ENCODE data around the gene HAUS2. TPM values are rescaled to one million over a fixed set of nuclear protein-coding genes. Genes with fewer than 3 reads are reported as not detected.

HAUS2 gene
- total and polyA plus RNA-seq, 2 of the 4 experiments (the other 2 are of a cell fraction): 18.4 to 22.4 TPM

GRCh38 chr15:42549741-42550392, 1.2 kb downstream of the HAUS2 start:
- intact Hi-C loops (cut with micrococcal nuclease): no loop called here
- WGBS, 2 experiments (ENCODE audit: extremely low coverage in 2 of 2, insufficient read length in 1 of 2): 58% methylated on average over 2 of the region's 12 CpGs; no CpG with 5 or more reads in 1 of the 2 experiments
- POLR2A ChIA-PET (ENCODE audit: unreplicated experiment): interaction anchor here (0.6 kb wide), 1 partner anchor 710 kb away, joined by 3 read pairs; no protein-coding TSS in a partner anchor

More at GRCh38 chr15:42549741-42550392, 1.2 kb downstream of the HAUS2 start:
- no TSS peak for BruUV-seq (replicated peaks)
- H3K9ac ChIP-seq (ENCODE audit: low read depth, low read length): 0 out of 2 replicates have a peak overlapping the region, but pooled peaks have one; percentile 44
- no peak overlapping the region for H2AK9ac ChIP-seq (replicated peaks; ENCODE audit: low read depth, low read length, poor library complexity)
- no peak overlapping the region for H4K91ac ChIP-seq (ENCODE audit: insufficient read depth, low read depth, low read length)
- CTCF ChIA-PET: interaction anchor here (0.6 to 1.1 kb wide), 3 partner anchors 25 to 266 kb away, joined by 3 to 4 read pairs (median 4); no protein-coding TSS in a partner anchor
- H2BK120ac ChIP-seq (ENCODE audit: low read depth, low read length): no peak overlapping the region
- peak overlapping the region; percentile 85; the same call in 1 of the 2 replicates for H3K4me3 ChIP-seq (ENCODE audit: insufficient read depth, low read depth, low read length)
- H3K4ac ChIP-seq (ENCODE audit: low read depth, low read length): peak overlapping the region; percentile 44; the same call in 1 of the 2 replicates
- peak overlapping the region; percentile 61 for H2AK5ac ChIP-seq (ENCODE audit: low read depth, low read length)
- H3K9me3 ChIP-seq (ENCODE audit: control insufficient read depth, insufficient read depth, low read length): no peaks in the 10 kb centered on the region
- no peak overlapping the region for H2BK20ac ChIP-seq (ENCODE audit: low read depth, low read length)
- ATAC-seq (ENCODE audit: low read depth) (no peak), DNase-seq (no peak)
- H4K8ac ChIP-seq (ENCODE audit: low read depth in 2 of 2, low read length in 2 of 2): peak overlapping the region in 1 of 2 experiments; percentile 59; a peak in 2 of 4 replicates
- dilution Hi-C loops (cut with HindIII; ENCODE audit: low sequenced_read_pairs, unreplicated experiment): no loop called here
- H3K18ac ChIP-seq (ENCODE audit: low read depth, low read length): no peak overlapping the region
- H3K9me1 ChIP-seq (ENCODE audit: insufficient read depth, low read length): 0 out of 2 replicates have a peak, but pooled peaks cover 3% of the 10 kb centered on the region
- H4K20me1 ChIP-seq (ENCODE audit: insufficient read depth, low read length): 0 out of 2 replicates have a peak, but pooled peaks cover 4% of the 10 kb centered on the region
- no peak overlapping the region for H2AFZ ChIP-seq (replicated peaks; ENCODE audit: low read length, poor library complexity)
- no peak overlapping the region for H3K14ac ChIP-seq (replicated peaks; ENCODE audit: low read depth, low read length)
- peak overlapping the region; percentile 14 for H3K23ac ChIP-seq (ENCODE audit: low read depth, low read length)
- no peak overlapping the region for H4K5ac ChIP-seq (ENCODE audit: low read depth, low read length)
- H2BK15ac ChIP-seq (ENCODE audit: low read depth, low read length): no peak overlapping the region
- H3K4me2 ChIP-seq (ENCODE audit: low read depth, low read length): peak overlapping the region; percentile 73
- H3K79me1 ChIP-seq (ENCODE audit: low read depth in 1 of 2, low read length in 2 of 2): peaks cover 21 to 61% of the 10 kb centered on the region in 2 experiments
- H3K36me3 ChIP-seq (ENCODE audit: control insufficient read depth, insufficient read depth, low read length): peaks cover 2% of the 10 kb centered on the region; the same call in 1 of the 2 replicates
- no peak overlapping the region for H3K56ac ChIP-seq (ENCODE audit: extremely low read depth, insufficient read depth, low read length)
- no peak for TF ChIP-seq CHD1 (IDR thresholded peaks at IDR 0.05; ENCODE audit: low read depth, low read length)
- TF ChIP-seq CEBPB (IDR thresholded peaks at IDR 0.05; ENCODE audit: low read depth, low read length): no peak
- no peak for TF ChIP-seq MAZ (IDR thresholded peaks at IDR 0.05; ENCODE audit: borderline replicate concordance, low read depth, low read length)
- no peak for TF ChIP-seq ELK1 (IDR thresholded peaks at IDR 0.05; ENCODE audit: borderline replicate concordance, low read depth, low read length)
- TF ChIP-seq MAFK (IDR thresholded peaks at IDR 0.05; ENCODE audit: low read depth, low read length): no peak
- TF ChIP-seq NFE2L2 (IDR thresholded peaks at IDR 0.05; ENCODE audit: low read depth, low read length): no peak
- no peak for TF ChIP-seq MXI1 (IDR thresholded peaks at IDR 0.05; ENCODE audit: borderline replicate concordance, low read depth, low read length)
- TF ChIP-seq FOS (IDR thresholded peaks at IDR 0.05; ENCODE audit: low read depth, low read length): no peak
- in situ Hi-C loops (cut with MboI; ENCODE audit: low sequenced_read_pairs): no loop called here
- H3K4me1 ChIP-seq (ENCODE audit: control insufficient read depth, insufficient read depth, low read length): peaks cover 6% of the 10 kb centered on the region
- no peaks in the 10 kb centered on the region for H3K27me3 ChIP-seq (ENCODE audit: control insufficient read depth, insufficient read depth, low read length)
- no peak overlapping the region for H3K27ac ChIP-seq (ENCODE audit: insufficient read depth, low read length)
- no peak overlapping the region for H2BK5ac ChIP-seq (ENCODE audit: low read depth, low read length, poor library complexity, severe bottlenecking)

Measured in IMR-90 (cell line).